ENCODE measurements around the gene SLC27A1. TPM values are rescaled to one million over a fixed set of nuclear protein-coding genes. Genes with fewer than 3 reads are reported as not detected.

The SLC27A1 gene
- total RNA-seq, 1 experiment from 2014 or later: 8.6 TPM

- TF ChIP-seq USF2 (CRISPR knock-in tag; IDR thresholded peaks at IDR 0.05) (no peak), USF1 (CRISPR knock-in tag; IDR thresholded peaks at IDR 0.05) (no peak), SP1 (CRISPR knock-in tag; conservative IDR thresholded peaks at IDR 0.05) (no peak), ZNF121 (CRISPR knock-in tag; IDR thresholded peaks at IDR 0.05) (no peak; the same call in 1 of the 2 replicates), MLX (CRISPR knock-in tag; IDR thresholded peaks at IDR 0.05) (no peak), ZNF138 (CRISPR knock-in tag; conservative IDR thresholded peaks at IDR 0.05) (no peak), ZSCAN18 (CRISPR knock-in tag; IDR thresholded peaks at IDR 0.05) (no peak), TEAD1 (CRISPR knock-in tag; IDR thresholded peaks at IDR 0.05) (no peak), ZNF512 (CRISPR knock-in tag; IDR thresholded peaks at IDR 0.05; ENCODE audit: borderline replicate concordance) (no peak), RORB (CRISPR knock-in tag; IDR thresholded peaks at IDR 0.05) (no peak)
Measured at GRCh38 chr19:17503240-17503639, 32.9 kb downstream of the SLC27A1 start (continued).

- H3K27ac Mint-ChIP-seq: peak overlapping the region; percentile 79
- H3K36me3 Mint-ChIP-seq: no peaks in the 10 kb centered on the region
- ChIA-PET POLR2A (no interaction called here), CTCF (interaction anchor here (3.4 kb wide), 1 partner anchor 8 kb away, joined by 31 read pairs; no protein-coding TSS in a partner anchor)
- no peaks in the 10 kb centered on the region for H3K27me3 Mint-ChIP-seq (ENCODE audit: low read depth)
- ATAC-seq: no peak
- DNase-seq (ENCODE audit: low spot score): no peak
- H3K4me3 Mint-ChIP-seq: no peak overlapping the region
- no peak for TF ChIP-seq JAZF1 (CRISPR knock-in tag; IDR thresholded peaks at IDR 0.05)
- TF ChIP-seq SMAD4 (CRISPR knock-in tag; IDR thresholded peaks at IDR 0.05): no peak
- no peak for TF ChIP-seq NR2C2 (CRISPR knock-in tag; IDR thresholded peaks at IDR 0.05)
- no peak for TF ChIP-seq ATF1 (CRISPR knock-in tag; IDR thresholded peaks at IDR 0.05)
- TF ChIP-seq NFYB (CRISPR knock-in tag; conservative IDR thresholded peaks at IDR 0.05; ENCODE audit: low read depth): no peak
- TF ChIP-seq ZBTB21 (CRISPR knock-in tag; IDR thresholded peaks at IDR 0.05; ENCODE audit: borderline replicate concordance): no peak
- no peak for TF ChIP-seq ZMAT4 (CRISPR knock-in tag; IDR thresholded peaks at IDR 0.05)
- TF ChIP-seq SOX15 (CRISPR knock-in tag; IDR thresholded peaks at IDR 0.05): no peak
- no peak for TF ChIP-seq PRDM15 (CRISPR knock-in tag; IDR thresholded peaks at IDR 0.05)
- no peak for TF ChIP-seq ZBTB43 (CRISPR knock-in tag; IDR thresholded peaks at IDR 0.05)
- no peak for TF ChIP-seq ATF2 (CRISPR knock-in tag; IDR thresholded peaks at IDR 0.05; ENCODE audit: borderline replicate concordance, low read depth)
- TF ChIP-seq SMAD3 (CRISPR knock-in tag; IDR thresholded peaks at IDR 0.05; ENCODE audit: borderline replicate concordance): no peak
- TF ChIP-seq EMX1 (CRISPR knock-in tag; IDR thresholded peaks at IDR 0.05): no peak
- TF ChIP-seq ZSCAN18 (CRISPR knock-in tag; IDR thresholded peaks at IDR 0.05): no peak
- H3K4me1 Mint-ChIP-seq: peaks cover 7% of the 10 kb centered on the region
- no peaks in the 10 kb centered on the region for H3K9me3 Mint-ChIP-seq
Measured at GRCh38 chr19:17504030-17504429, 33.7 kb downstream of the SLC27A1 start.

Data from WTC11 (cell line).